Measurements from ENCODE around the gene EFCAB6. TPM values are rescaled to one million over a fixed set of nuclear protein-coding genes. Genes with fewer than 3 reads are reported as not detected.

The EFCAB6 gene
- total and polyA plus RNA-seq, 9 of the 15 experiments (the other 6 are each of a cell fraction or from before 2014, with no cell fraction given): 0.06 TPM; not detected in 8

DNA sequence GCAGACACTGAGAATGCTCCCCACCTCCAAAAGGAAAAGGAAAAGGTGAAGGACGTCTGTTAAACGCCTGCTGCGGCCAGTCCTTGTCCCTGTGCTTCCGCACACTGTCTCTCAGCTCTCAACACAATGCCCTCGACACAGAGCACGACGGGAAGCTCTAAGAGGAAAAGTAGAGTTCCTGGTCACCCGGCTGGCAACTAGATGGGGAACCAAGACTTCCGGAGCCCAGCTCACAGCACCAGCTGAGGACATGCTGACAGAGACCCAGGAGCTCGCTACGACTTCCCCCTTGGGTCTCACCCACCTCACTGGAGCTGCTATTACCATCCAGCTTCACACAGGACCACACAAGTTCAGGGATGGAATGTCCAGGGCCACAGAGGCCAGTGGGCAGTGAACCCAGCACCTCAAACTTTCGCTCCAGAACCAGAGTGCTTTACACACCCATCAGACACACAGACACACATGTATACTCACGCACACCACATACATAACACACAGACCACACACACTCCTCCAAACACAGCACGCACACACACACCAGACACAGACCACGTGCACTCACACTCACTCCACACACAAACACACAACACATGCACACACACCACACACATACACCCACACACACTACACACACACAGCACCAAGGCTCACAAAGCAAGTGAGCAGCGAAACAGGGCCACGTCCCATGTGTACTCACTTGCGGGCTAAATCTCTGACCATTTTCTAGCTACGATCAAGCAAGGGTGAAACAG lies 40.6 kb upstream of the EFCAB6 start:
- no peak overlapping the region for H3K4me2 ChIP-seq (ENCODE audit: insufficient read depth, low read length)
- H3K79me2 ChIP-seq (ENCODE audit: control insufficient read depth, insufficient read depth, low read length): no peaks in the 10 kb centered on the region
- POLR2A ChIA-PET: interaction anchor here (0.6 kb wide), 1 partner anchor 18 kb away, joined by 3 read pairs; no protein-coding TSS in a partner anchor
- no peaks in the 10 kb centered on the region for H3K36me3 ChIP-seq (ENCODE audit: control insufficient read depth, insufficient read depth, low read length)
- no peaks in the 10 kb centered on the region; a peak in 1 of 5 replicates for H3K4me1 ChIP-seq (replicated peaks in 1 of 2; ENCODE audit: control insufficient read depth in 2 of 2, insufficient read depth in 2 of 2, low read length in 2 of 2)
- H3K9ac ChIP-seq (ENCODE audit: insufficient read depth in 1 of 2, low read depth in 2 of 2, low read length in 2 of 2): no peak overlapping the region
- FAIRE-seq (no peak), DNase-seq (ENCODE audit: extremely low read depth in 1 of 4, low spot score in 3 of 4) (no peak), ATAC-seq (no peak)
- in situ Hi-C loops (cut with MboI): no loop called here
- H4K20me1 ChIP-seq (replicated peaks; ENCODE audit: control insufficient read depth, insufficient read depth, low read length): no peaks in the 10 kb centered on the region; the same call in 1 of the 2 replicates
- H3K27me3 ChIP-seq (ENCODE audit: control insufficient read depth in 2 of 2, insufficient read depth in 2 of 2, low read length in 2 of 2): peaks cover 3 to 27% of the 10 kb centered on the region in 2 experiments; a peak in 2 of 5 replicates
- H3K9me1 ChIP-seq (ENCODE audit: control insufficient read depth, insufficient read depth, low read length): no peaks in the 10 kb centered on the region
- CTCF ChIA-PET (ENCODE audit: low intra/inter-chr PET ratio): no interaction called here
- intact Hi-C loops (cut with micrococcal nuclease): no loop called here
- no peaks in the 10 kb centered on the region for H3K9me3 ChIP-seq (replicated peaks; ENCODE audit: control insufficient read depth, insufficient read depth, low read depth, low read length)
- no TSS peak for BruUV-seq (replicated peaks)
- TF ChIP-seq ZNF589 (CRISPR knock-in tag; IDR thresholded peaks at IDR 0.05; ENCODE audit: low read depth) (no peak), CBFB (CRISPR knock-in tag; IDR thresholded peaks at IDR 0.05) (no peak), HLTF (IDR thresholded peaks at IDR 0.05) (no peak), CBX3 (IDR thresholded peaks at IDR 0.05; ENCODE audit: borderline replicate concordance in 1 of 2, low read length in 2 of 2) (no peak), NUFIP1 (IDR thresholded peaks at IDR 0.05; ENCODE audit: partially characterized antibody) (no peak), ELF4 (CRISPR knock-in tag; IDR thresholded peaks at IDR 0.05) (no peak), SIN3A (IDR thresholded peaks at IDR 0.05; ENCODE audit: borderline replicate concordance in 2 of 2, control insufficient read depth in 1 of 2, low read depth in 2 of 2, low read length in 2 of 2) (no peak), MCM5 (IDR thresholded peaks at IDR 0.05; ENCODE audit: low read depth) (no peak), GTF2E2 (tag; IDR thresholded peaks at IDR 0.05) (no peak), ZSCAN29 (IDR thresholded peaks at IDR 0.05) (no peak), ZBED1 (IDR thresholded peaks at IDR 0.05) (no peak), ZEB2 (IDR thresholded peaks at IDR 0.05) (no peak), TCFL5 (CRISPR knock-in tag; conservative IDR thresholded peaks at IDR 0.05) (no peak)
- TF ChIP-seq, protein P1, sequence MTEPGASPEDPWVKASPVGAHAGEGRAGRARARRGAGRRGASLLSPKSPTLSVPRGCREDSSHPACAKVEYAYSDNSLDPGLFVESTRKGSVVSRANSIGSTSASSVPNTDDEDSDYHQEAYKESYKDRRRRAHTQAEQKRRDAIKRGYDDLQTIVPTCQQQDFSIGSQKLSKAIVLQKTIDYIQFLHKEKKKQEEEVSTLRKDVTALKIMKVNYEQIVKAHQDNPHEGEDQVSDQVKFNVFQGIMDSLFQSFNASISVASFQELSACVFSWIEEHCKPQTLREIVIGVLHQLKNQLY (CRISPR knock-in tag; conservative IDR thresholded peaks at IDR 0.05): no peak
- TF ChIP-seq, protein P2, sequence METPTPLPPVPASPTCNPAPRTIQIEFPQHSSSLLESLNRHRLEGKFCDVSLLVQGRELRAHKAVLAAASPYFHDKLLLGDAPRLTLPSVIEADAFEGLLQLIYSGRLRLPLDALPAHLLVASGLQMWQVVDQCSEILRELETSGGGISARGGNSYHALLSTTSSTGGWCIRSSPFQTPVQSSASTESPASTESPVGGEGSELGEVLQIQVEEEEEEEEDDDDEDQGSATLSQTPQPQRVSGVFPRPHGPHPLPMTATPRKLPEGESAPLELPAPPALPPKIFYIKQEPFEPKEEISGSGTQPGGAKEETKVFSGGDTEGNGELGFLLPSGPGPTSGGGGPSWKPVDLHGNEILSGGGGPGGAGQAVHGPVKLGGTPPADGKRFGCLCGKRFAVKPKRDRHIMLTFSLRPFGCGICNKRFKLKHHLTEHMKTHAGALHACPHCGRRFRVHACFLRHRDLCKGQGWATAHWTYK (CRISPR knock-in tag; IDR thresholded peaks at IDR 0.05): no peak
- TF ChIP-seq, protein P3, sequence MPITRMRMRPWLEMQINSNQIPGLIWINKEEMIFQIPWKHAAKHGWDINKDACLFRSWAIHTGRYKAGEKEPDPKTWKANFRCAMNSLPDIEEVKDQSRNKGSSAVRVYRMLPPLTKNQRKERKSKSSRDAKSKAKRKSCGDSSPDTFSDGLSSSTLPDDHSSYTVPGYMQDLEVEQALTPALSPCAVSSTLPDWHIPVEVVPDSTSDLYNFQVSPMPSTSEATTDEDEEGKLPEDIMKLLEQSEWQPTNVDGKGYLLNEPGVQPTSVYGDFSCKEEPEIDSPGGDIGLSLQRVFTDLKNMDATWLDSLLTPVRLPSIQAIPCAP (CRISPR knock-in tag; IDR thresholded peaks at IDR 0.05; ENCODE audit: borderline replicate concordance): no peak
- WGBS (ENCODE audit: insufficient coverage, low coverage, missing lambda C conversion rate): 5% methylated on average over 14 of the region's 19 CpGs
- H2AFZ ChIP-seq (ENCODE audit: low read depth, low read length): no peak overlapping the region
- no peak overlapping the region for H3K27ac ChIP-seq (ENCODE audit: extremely low read depth, low read depth, low read length)
- no peak overlapping the region for H3K4me3 ChIP-seq

Data from K562 (cell line).